Inflammatory macrophage (primary cell): ENCODE results near the gene OTUD7B.
A peak's percentile ranks its signal among the peaks of the same experiment; 100 is the strongest.
"Not testable (repeated sequence)": the region's sequence is repeated elsewhere in the genome, so short reads cannot be mapped to it uniquely, and the experiment has no call there.

ENCODE experiments used
- DNase-seq, 2 donors: peaks; one replicate each; pipeline ENCODE4 v3.0.0-alpha.2; 2020 to 2022
- total RNA-seq, 18 experiments: gene quantifications; one replicate each; lab custom pipeline; 2026; ENCODE audit warnings: mixed read lengths in 6 of 18, inconsistent platforms in 2 of 18; lab: John Stamatoyannopoulos, UW

The OTUD7B gene
- 1.5 to 12.3 (median 4.0) reads per million in 18 experiments for total RNA-seq

GRCh38 chr1:150010393-150011115 lies at the start of gene OTUD7B:
Gene OTUD7B, minus strand, starts transcription at chr1:150010726. Its CDS starts 33,216 bp downstream, at chr1:149977510.
- peak; percentile 77 to 85 for DNase-seq

GRCh38 chr1:150060260-150060659 lies 49.7 kb upstream of the OTUD7B start:
- no peak for DNase-seq

- DNase-seq = peak; percentile 58 to 72
Observed at GRCh38 chr1:150056407-150056806, 45.9 kb upstream of the OTUD7B start.

GRCh38 chr1:150055507-150055906 lies 45.0 kb upstream of the OTUD7B start:
- not testable (repeated sequence) for DNase-seq

- peak; percentile 51 to 75 for DNase-seq
Observed at GRCh38 chr1:150053926-150054325, 43.4 kb upstream of the OTUD7B start.

- not testable (repeated sequence) for DNase-seq
Observed at GRCh38 chr1:150051905-150052412, 41.4 kb upstream of the OTUD7B start.

GRCh38 chr1:150051089-150051373 lies 40.5 kb upstream of the OTUD7B start:
- DNase-seq = no peak

- no peak for DNase-seq
Observed at GRCh38 chr1:150049926-150050325, 39.4 kb upstream of the OTUD7B start.

GRCh38 chr1:150034336-150034735 lies 23.8 kb upstream of the OTUD7B start:
- DNase-seq = no peak

- DNase-seq = no peak
Observed at GRCh38 chr1:150028322-150028721, 17.8 kb upstream of the OTUD7B start.

GRCh38 chr1:150024156-150024555 lies 13.6 kb upstream of the OTUD7B start:
- DNase-seq = no peak

- DNase-seq = no peak
Observed at GRCh38 chr1:150022357-150022756, 11.8 kb upstream of the OTUD7B start.

GRCh38 chr1:150021191-150021694 lies 10.7 kb upstream of the OTUD7B start:
- DNase-seq = no peak

- no peak for DNase-seq
Observed at GRCh38 chr1:150020711-150021110, 10.2 kb upstream of the OTUD7B start.

GRCh38 chr1:150018165-150018564 lies 7.6 kb upstream of the OTUD7B start:
- no peak for DNase-seq

- no peak for DNase-seq
Observed at GRCh38 chr1:150017206-150017750, 6.8 kb upstream of the OTUD7B start.

- DNase-seq = peak; percentile 56 to 67
Observed at GRCh38 chr1:150015651-150016131, 5.2 kb upstream of the OTUD7B start.

GRCh38 chr1:150012611-150013010 lies 2.1 kb upstream of the OTUD7B start:
- no peak for DNase-seq

GRCh38 chr1:150009604-150010392 lies 728 bp downstream of the OTUD7B start:
- no peak for DNase-seq

GRCh38 chr1:150008699-150009098 lies 1.8 kb downstream of the OTUD7B start:
- no peak for DNase-seq

GRCh38 chr1:150006881-150007421 lies 3.6 kb downstream of the OTUD7B start:
- no peak for DNase-seq

GRCh38 chr1:150005606-150006005 lies 4.9 kb downstream of the OTUD7B start:
- DNase-seq = no peak

- DNase-seq = peak; percentile 13 to 29
Observed at GRCh38 chr1:150003801-150004200, 6.7 kb downstream of the OTUD7B start.
